Measurements from ENCODE around the gene GLOD5. TPM values are rescaled to one million over a fixed set of nuclear protein-coding genes. Genes with fewer than 3 reads are reported as not detected.
"Not testable (repeated sequence)": the region's sequence is repeated elsewhere in the genome, so short reads cannot be mapped to it uniquely, and the experiment has no call there.

Gene GLOD5
- total RNA-seq, 1 donor from 2014 or later: not detected

DNA sequence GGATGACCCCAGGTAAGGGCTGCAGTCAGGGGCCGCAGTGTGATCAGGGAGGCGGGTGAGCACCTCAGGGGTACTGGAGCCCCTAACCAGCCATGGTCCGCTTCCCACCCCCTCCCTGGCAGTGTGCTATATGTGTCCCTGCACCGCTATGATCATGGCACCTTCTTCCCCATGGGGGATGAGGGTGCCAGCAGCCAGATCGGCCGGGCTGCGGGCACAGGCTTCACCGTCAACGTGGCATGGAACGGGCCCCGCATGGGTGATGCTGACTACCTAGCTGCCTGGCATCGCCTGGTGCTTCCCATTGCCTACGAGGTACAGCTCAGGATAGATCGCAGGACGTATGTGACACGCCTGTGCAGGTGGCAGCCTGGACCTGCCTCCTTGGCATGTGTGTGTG, 56.6 kb downstream of the GLOD5 start:
- no peaks in the 10 kb centered on the region for H3K4me1 Mint-ChIP-seq
- H3K27ac Mint-ChIP-seq (ENCODE audit: unreplicated experiment): no peak overlapping the region
- H3K27me3 Mint-ChIP-seq (ENCODE audit: low read depth): no peaks in the 10 kb centered on the region
- no peaks in the 10 kb centered on the region for H3K9me3 Mint-ChIP-seq
- DNase-seq (ENCODE audit: low read depth, low spot score): no peak
- peaks cover 13% of the 10 kb centered on the region for H3K36me3 Mint-ChIP-seq (ENCODE audit: low read depth)
- H3K4me3 Mint-ChIP-seq: no peak overlapping the region
- TF ChIP-seq, protein P1, sequence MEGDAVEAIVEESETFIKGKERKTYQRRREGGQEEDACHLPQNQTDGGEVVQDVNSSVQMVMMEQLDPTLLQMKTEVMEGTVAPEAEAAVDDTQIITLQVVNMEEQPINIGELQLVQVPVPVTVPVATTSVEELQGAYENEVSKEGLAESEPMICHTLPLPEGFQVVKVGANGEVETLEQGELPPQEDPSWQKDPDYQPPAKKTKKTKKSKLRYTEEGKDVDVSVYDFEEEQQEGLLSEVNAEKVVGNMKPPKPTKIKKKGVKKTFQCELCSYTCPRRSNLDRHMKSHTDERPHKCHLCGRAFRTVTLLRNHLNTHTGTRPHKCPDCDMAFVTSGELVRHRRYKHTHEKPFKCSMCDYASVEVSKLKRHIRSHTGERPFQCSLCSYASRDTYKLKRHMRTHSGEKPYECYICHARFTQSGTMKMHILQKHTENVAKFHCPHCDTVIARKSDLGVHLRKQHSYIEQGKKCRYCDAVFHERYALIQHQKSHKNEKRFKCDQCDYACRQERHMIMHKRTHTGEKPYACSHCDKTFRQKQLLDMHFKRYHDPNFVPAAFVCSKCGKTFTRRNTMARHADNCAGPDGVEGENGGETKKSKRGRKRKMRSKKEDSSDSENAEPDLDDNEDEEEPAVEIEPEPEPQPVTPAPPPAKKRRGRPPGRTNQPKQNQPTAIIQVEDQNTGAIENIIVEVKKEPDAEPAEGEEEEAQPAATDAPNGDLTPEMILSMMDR (conservative IDR thresholded peaks at IDR 0.05): no peak

DNA sequence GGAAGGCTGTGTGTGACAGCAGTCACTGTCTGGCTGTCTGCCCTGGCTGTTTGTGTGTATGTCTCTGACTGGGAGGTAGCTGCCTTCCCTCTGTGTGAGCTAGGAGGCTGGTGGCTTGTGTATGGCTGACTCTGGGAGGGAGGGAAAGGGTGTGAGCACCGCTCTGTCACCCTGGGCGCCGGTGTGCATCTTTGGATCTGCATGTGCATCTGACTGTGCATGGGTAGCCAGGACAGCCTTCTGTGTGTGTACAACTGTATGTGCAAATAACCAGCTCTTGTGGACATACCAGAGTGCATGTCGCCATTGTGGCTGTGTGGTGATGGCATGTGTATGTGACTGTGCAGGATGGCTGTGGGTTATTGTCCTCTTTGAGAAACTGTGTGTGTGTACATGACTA, 57.3 kb downstream of the GLOD5 start:
- Mint-ChIP-seq H3K27me3 (ENCODE audit: low read depth) (no peaks in the 10 kb centered on the region), H3K9me3 (no peaks in the 10 kb centered on the region), H3K4me3 (no peak overlapping the region), H3K27ac (ENCODE audit: unreplicated experiment) (no peak overlapping the region), H3K36me3 (ENCODE audit: low read depth) (peaks cover 14% of the 10 kb centered on the region), H3K4me1 (no peaks in the 10 kb centered on the region)
- DNase-seq (ENCODE audit: low read depth, low spot score): no peak
- TF ChIP-seq, protein P1 (conservative IDR thresholded peaks at IDR 0.05): no peak

DNA sequence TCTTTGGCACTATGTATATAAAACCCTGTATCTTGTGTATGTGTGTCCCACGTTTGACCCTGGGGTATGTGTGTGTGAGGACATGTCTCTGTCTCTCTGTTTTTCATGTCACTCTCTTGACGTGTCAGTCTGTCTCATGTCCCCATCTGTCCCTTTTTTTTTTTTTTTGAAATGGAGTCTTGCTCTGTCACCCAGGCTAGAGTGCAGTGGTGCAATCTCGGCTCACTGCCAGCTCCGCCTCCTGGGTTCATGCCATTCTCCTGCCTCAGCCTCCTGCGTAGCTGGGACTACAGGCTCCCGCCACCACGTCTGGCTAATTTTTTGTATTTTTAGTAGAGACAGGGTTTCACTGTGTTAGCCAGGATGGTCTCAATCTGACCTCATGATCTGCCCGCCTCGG, 57.8 kb downstream of the GLOD5 start:
- H3K9me3 Mint-ChIP-seq; H3K4me3 Mint-ChIP-seq; DNase-seq (ENCODE audit: low read depth, low spot score); H3K27me3 Mint-ChIP-seq (ENCODE audit: low read depth); H3K4me1 Mint-ChIP-seq; H3K27ac Mint-ChIP-seq (ENCODE audit: unreplicated experiment): not testable (repeated sequence)
- H3K36me3 Mint-ChIP-seq (ENCODE audit: low read depth): peaks cover 12% of the 10 kb centered on the region

DNA sequence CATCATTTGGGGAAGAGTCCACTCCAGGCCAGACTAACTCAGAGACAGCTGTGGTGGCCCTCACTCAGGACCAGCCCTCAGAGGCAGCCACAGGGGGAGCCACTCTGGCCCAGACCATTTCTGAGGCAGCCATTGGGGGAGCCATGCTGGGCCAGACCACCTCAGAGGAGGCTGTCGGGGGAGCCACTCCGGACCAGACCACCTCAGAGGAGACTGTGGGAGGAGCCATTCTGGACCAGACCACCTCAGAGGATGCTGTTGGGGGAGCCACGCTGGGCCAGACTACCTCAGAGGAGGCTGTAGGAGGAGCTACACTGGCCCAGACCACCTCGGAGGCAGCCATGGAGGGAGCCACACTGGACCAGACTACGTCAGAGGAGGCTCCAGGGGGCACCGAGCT, 61.5 kb downstream of the GLOD5 start:
- no peaks in the 10 kb centered on the region for H3K9me3 Mint-ChIP-seq
- H3K27me3 Mint-ChIP-seq (ENCODE audit: low read depth): no peaks in the 10 kb centered on the region
- TF ChIP-seq, protein P1 (conservative IDR thresholded peaks at IDR 0.05): no peak
- H3K27ac Mint-ChIP-seq (ENCODE audit: unreplicated experiment): no peak overlapping the region
- H3K36me3 Mint-ChIP-seq (ENCODE audit: low read depth): peaks cover 30% of the 10 kb centered on the region
- no peak overlapping the region for H3K4me3 Mint-ChIP-seq
- no peaks in the 10 kb centered on the region for H3K4me1 Mint-ChIP-seq
- DNase-seq (ENCODE audit: low read depth, low spot score): no peak

Other genes with a start within 250 kb of the GLOD5 start
- 155 and 168 TPM in 2 replicates for gene EBP, start 239.9 kb upstream of the GLOD5 start, total RNA-seq
- 9.1 and 12.0 TPM in 2 replicates for gene TBC1D25, start 222.0 kb upstream of the GLOD5 start, total RNA-seq
- gene RBM3, start 187.3 kb upstream of the GLOD5 start, total RNA-seq: 248 and 261 TPM in 2 replicates
- gene WDR13, start 164.3 kb upstream of the GLOD5 start, total RNA-seq: 68.8 and 75.3 TPM in 2 replicates
- 0.64 and 0.70 TPM in 2 replicates for gene WAS, start 77.9 kb upstream of the GLOD5 start, total RNA-seq
- gene SUV39H1, start 65.0 kb upstream of the GLOD5 start, total RNA-seq: 20.4 and 20.8 TPM in 2 replicates
- gene GATA1, start 24.8 kb downstream of the GLOD5 start, total RNA-seq: not detected in 2 replicates
- 177 and 183 TPM in 2 replicates for gene HDAC6, start 40.3 kb downstream of the GLOD5 start, total RNA-seq
- 0.49 and 0.50 TPM in 2 replicates for gene ERAS, start 64.8 kb downstream of the GLOD5 start, total RNA-seq
- gene PCSK1N, start 73.9 kb downstream of the GLOD5 start, total RNA-seq: 9.3 and 12.7 TPM in 2 replicates
- gene TIMM17B, start 136.0 kb downstream of the GLOD5 start, total RNA-seq: 86.0 and 95.7 TPM in 2 replicates
- 98.4 and 101 TPM in 2 replicates for gene PQBP1, start 136.2 kb downstream of the GLOD5 start, total RNA-seq
- 20.0 and 22.6 TPM in 2 replicates for gene SLC35A2, start 149.9 kb downstream of the GLOD5 start, total RNA-seq
- gene PIM2, start 157.3 kb downstream of the GLOD5 start, total RNA-seq: 12.5 and 13.4 TPM in 2 replicates
- 38.6 and 39.6 TPM in 2 replicates for gene OTUD5, start 195.9 kb downstream of the GLOD5 start, total RNA-seq
- gene KCND1, start 210.1 kb downstream of the GLOD5 start, total RNA-seq: 1.2 TPM in 2 replicates
- 55.3 and 63.2 TPM in 2 replicates for gene GRIPAP1, start 240.5 kb downstream of the GLOD5 start, total RNA-seq

Measured in neural crest cell (in vitro differentiated cells).